Measurements from ENCODE around the gene NEO1.

GRCh38 chr15:73053398-73053723, 1.1 kb downstream of the NEO1 start:
- TF ChIP-seq EZH2 (IDR thresholded peaks at IDR 0.05; ENCODE audit: insufficient read depth, poor library complexity, severe bottlenecking) (no peak), EZH2phosphoT487 (IDR thresholded peaks at IDR 0.05; ENCODE audit: insufficient read depth, low read depth) (no peak)
